HFFc6 (cell line): ENCODE data around the gene HTT-AS. TPM values are rescaled to one million over a fixed set of nuclear protein-coding genes. Genes with fewer than 3 reads are reported as not detected.

Experiments
- DNase-seq: peaks from one replicate; pipeline ENCODE4 v3.0.0-alpha.2; 2018
- H3K27ac Mint-ChIP-seq: 2 replicates; pipeline ENCODE4 v1.8.0; 2020; ENCODE audit warnings: mild to moderate bottlenecking, mixed read lengths
- H3K27me3 Mint-ChIP-seq: 2 replicates; pipeline ENCODE4 v1.8.0; 2021; ENCODE audit warnings: mild to moderate bottlenecking, moderate library complexity, mixed read lengths; ENCODE audit not compliant: insufficient read depth
- H3K36me3 Mint-ChIP-seq: 2 replicates; pipeline ENCODE4 v1.8.0; 2021; ENCODE audit warnings: low read depth, mixed read lengths
- H3K4me1 Mint-ChIP-seq: 2 replicates; pipeline ENCODE4 v1.8.0; 2020; ENCODE audit warnings: low read depth, mixed read lengths
- H3K4me3 Mint-ChIP-seq: 2 replicates; pipeline ENCODE4 v1.8.0; 2020; ENCODE audit warnings: mild to moderate bottlenecking, moderate library complexity, mixed read lengths
- H3K9me3 Mint-ChIP-seq: 2 replicates; pipeline ENCODE4 v1.8.0; 2020; ENCODE audit warnings: mild to moderate bottlenecking, mixed read lengths
- total RNA-seq, 6 experiments: library from RNA; stranded (reverse); fragmentation: NEBNext Ultra II Directional; extraction: Animal tissue kit (Norgen Biotek cat#: 25700); gene quantifications; 2 replicates in 1 of 6; 3 replicates in 5 of 6; pipeline ENCODE4 v1.2.3, GENCODE V29; 2021
- TF ChIP-seq, protein P1 (sequence below): fragments of 200-600 bp; sonication (generic); IDR thresholded peaks from 2 replicates; pipeline ENCODE4 v1.5.0; 2021; ENCODE audit warnings: antibody characterized with exemption, mild to moderate bottlenecking

The HTT-AS gene
- total RNA-seq, 6 experiments from 2014 or later = not detected

DNA sequence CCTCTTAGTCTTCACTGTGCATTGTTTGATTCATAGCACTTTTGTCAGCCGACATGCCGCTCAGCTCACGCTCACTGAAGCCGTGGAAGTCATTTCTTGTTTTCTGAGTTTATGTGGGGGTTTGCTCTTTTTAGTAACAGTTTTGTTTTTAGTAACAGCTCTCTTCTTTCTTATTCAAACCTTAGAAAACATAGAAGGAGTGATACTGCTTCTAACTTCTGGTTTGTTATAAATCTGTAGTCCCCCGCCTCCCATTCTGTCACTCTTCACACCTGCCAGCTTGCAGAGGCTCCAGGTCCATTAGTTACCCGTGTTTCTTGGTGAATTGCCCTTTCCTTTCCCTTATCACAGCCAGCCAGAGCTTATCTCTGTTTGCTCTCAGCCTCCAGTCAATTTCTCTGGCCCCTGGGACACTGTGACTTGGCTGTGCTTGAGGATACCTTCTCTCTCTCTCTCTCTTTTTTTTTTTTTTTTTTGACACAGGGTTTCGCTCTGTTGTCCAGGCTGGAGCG is 60.4 kb downstream of the HTT-AS start:
- no peak for DNase-seq
- Mint-ChIP-seq H3K9me3 (no peaks in the 10 kb centered on the region), H3K27me3 (peaks cover 13% of the 10 kb centered on the region), H3K36me3 (no peaks in the 10 kb centered on the region), H3K27ac (no peak overlapping the region), H3K4me1 (peaks cover 30% of the 10 kb centered on the region), H3K4me3 (no peak overlapping the region)
- TF ChIP-seq, protein P1, sequence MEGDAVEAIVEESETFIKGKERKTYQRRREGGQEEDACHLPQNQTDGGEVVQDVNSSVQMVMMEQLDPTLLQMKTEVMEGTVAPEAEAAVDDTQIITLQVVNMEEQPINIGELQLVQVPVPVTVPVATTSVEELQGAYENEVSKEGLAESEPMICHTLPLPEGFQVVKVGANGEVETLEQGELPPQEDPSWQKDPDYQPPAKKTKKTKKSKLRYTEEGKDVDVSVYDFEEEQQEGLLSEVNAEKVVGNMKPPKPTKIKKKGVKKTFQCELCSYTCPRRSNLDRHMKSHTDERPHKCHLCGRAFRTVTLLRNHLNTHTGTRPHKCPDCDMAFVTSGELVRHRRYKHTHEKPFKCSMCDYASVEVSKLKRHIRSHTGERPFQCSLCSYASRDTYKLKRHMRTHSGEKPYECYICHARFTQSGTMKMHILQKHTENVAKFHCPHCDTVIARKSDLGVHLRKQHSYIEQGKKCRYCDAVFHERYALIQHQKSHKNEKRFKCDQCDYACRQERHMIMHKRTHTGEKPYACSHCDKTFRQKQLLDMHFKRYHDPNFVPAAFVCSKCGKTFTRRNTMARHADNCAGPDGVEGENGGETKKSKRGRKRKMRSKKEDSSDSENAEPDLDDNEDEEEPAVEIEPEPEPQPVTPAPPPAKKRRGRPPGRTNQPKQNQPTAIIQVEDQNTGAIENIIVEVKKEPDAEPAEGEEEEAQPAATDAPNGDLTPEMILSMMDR = no peak

Other genes starting within 250 kb of the HTT-AS start
- gene ADD1, start 230.7 kb downstream of the HTT-AS start, total RNA-seq = 100 to 1,000 TPM; 276 to 332 (median 321) TPM
- 10 to 100 TPM; 34.8 to 39.4 (median 37.0) TPM for gene NOP14, start 111.1 kb downstream of the HTT-AS start, total RNA-seq
- gene GRK4, start 111.0 kb downstream of the HTT-AS start, total RNA-seq = 1 to 10 TPM; 5.1 to 8.1 (median 6.7) TPM
- gene HTT, start 143 bp upstream of the HTT-AS start, total RNA-seq = 10 to 100 TPM; 38.1 to 52.0 (median 47.8) TPM
- under 1 TPM; 0.09 to 0.35 (median 0.12) TPM for gene MSANTD1, start 174.6 kb upstream of the HTT-AS start, total RNA-seq
- gene RGS12, start 218.5 kb upstream of the HTT-AS start, total RNA-seq = 10 to 100 TPM in 4 of 6 experiments, 1 to 10 TPM in 2; 8.5 to 15.2 (median 12.1) TPM